Trophoblast cell (in vitro differentiated cells and primary cell): Measurements from ENCODE around the gene KLC1.

Experiments
- DNase-seq, 2 donors: peaks; one replicate each; pipeline ENCODE4 v3.0.0-alpha.2; 2016
- H2AFZ ChIP-seq: 2 replicates; pipeline ENCODE4 v1.6.1; 2013; ENCODE audit warnings: low read length, moderate library complexity, mild to moderate bottlenecking; ENCODE audit not compliant: insufficient read depth, poor library complexity
- H2AK5ac ChIP-seq: 2 replicates; pipeline ENCODE4 v1.6.1; 2013; ENCODE audit warnings: mild to moderate bottlenecking, low read length
- H2BK120ac ChIP-seq: 2 replicates; pipeline ENCODE4 v1.6.1; 2013; ENCODE audit warnings: low read length, mild to moderate bottlenecking, moderate library complexity; ENCODE audit not compliant: insufficient read depth, poor library complexity
- H2BK12ac ChIP-seq: 2 replicates; pipeline ENCODE4 v1.6.1; 2013; ENCODE audit warnings: mild to moderate bottlenecking, low read length, moderate library complexity
- H2BK5ac ChIP-seq: 2 replicates; pipeline ENCODE4 v1.6.1; 2013; ENCODE audit warnings: low read length, low read depth, moderate library complexity, mild to moderate bottlenecking; ENCODE audit not compliant: poor library complexity
- H3K14ac ChIP-seq: 2 replicates; pipeline ENCODE4 v1.6.1; 2013; ENCODE audit warnings: mild to moderate bottlenecking, low read length
- H3K18ac ChIP-seq: 2 replicates; pipeline ENCODE4 v1.6.1; 2013; ENCODE audit warnings: mild to moderate bottlenecking, low read length
- H3K23ac ChIP-seq: 2 replicates; pipeline ENCODE4 v1.6.1; 2013; ENCODE audit warnings: low read length
- H3K27ac ChIP-seq: 2 replicates; pipeline ENCODE4 v1.5.1; 2013; ENCODE audit warnings: low read depth, mild to moderate bottlenecking, inconsistent platforms, low read length, moderate library complexity
- H3K27me3 ChIP-seq: 2 replicates; pipeline ENCODE4 v1.6.1; 2013; ENCODE audit warnings: inconsistent platforms, mild to moderate bottlenecking, low read length, moderate library complexity; ENCODE audit not compliant: insufficient read depth
- H3K36me3 ChIP-seq, 2 experiments: 1 replicate in 1 of 2; 2 replicates in 1 of 2; pipeline ENCODE4 v1.6.1; 2013; ENCODE audit warnings: low read length in 2 of 2, mild to moderate bottlenecking in 2 of 2, moderate library complexity in 1 of 2; ENCODE audit not compliant: insufficient read depth in 2 of 2, control insufficient read depth in 1 of 2
- H3K4ac ChIP-seq: 2 replicates; pipeline ENCODE4 v1.6.1; 2013; ENCODE audit warnings: low read depth, mild to moderate bottlenecking, low read length, moderate library complexity
- H3K4me1 ChIP-seq, 2 experiments: 1 replicate in 1 of 2; 2 replicates in 1 of 2; pipeline ENCODE4 v1.6.1; 2013; ENCODE audit warnings: low read length in 2 of 2, mild to moderate bottlenecking in 2 of 2, moderate library complexity in 1 of 2; ENCODE audit not compliant: insufficient read depth in 2 of 2, control insufficient read depth in 1 of 2
- H3K4me2 ChIP-seq: 2 replicates; pipeline ENCODE4 v1.6.1; 2013; ENCODE audit warnings: inconsistent platforms, mild to moderate bottlenecking, low read length, moderate library complexity
- H3K4me3 ChIP-seq: 2 replicates; pipeline ENCODE4 v1.5.1; 2013; ENCODE audit warnings: mild to moderate bottlenecking, low read depth, low read length, inconsistent platforms
- H3K79me1 ChIP-seq: one replicate; pipeline ENCODE4 v1.6.1; 2013; ENCODE audit warnings: low read length
- H3K79me2 ChIP-seq: 2 replicates; pipeline ENCODE4 v1.6.1; 2013; ENCODE audit warnings: low read length, mild to moderate bottlenecking; ENCODE audit not compliant: control insufficient read depth, insufficient read depth, poor library complexity
- H3K9ac ChIP-seq: 2 replicates; pipeline ENCODE4 v1.6.1; 2013; ENCODE audit warnings: mild to moderate bottlenecking, low read length
- H3K9me3 ChIP-seq: 2 replicates; pipeline ENCODE4 v1.6.1; 2013; ENCODE audit warnings: low read depth, mild to moderate bottlenecking, control low read depth, inconsistent platforms, low read length; ENCODE audit not compliant: insufficient read depth
- H4K12ac ChIP-seq: 2 replicates; pipeline ENCODE4 v1.6.1; 2013; ENCODE audit warnings: low read depth, mild to moderate bottlenecking, low read length, moderate library complexity
- H4K8ac ChIP-seq: 2 replicates; pipeline ENCODE4 v1.6.1; 2013; ENCODE audit warnings: low read depth, mild to moderate bottlenecking, low read length, moderate library complexity
- H4K91ac ChIP-seq: one replicate; pipeline ENCODE4 v1.6.1; 2013; ENCODE audit warnings: low read depth, mild to moderate bottlenecking, low read length, moderate library complexity
- WGBS: extraction: QIAGEN DNeasy Blood & Tissue Kit; methylation state at CpG from one replicate; pipeline ENCODE4 v1.1.7; 2013; ENCODE audit warnings: missing lambda C conversion rate; ENCODE audit not compliant: insufficient read length, insufficient coverage; ENCODE audit errors: extremely low coverage; 5-methylcytosine and 5-hydroxymethylcytosine counted together

KLC1 gene

DNA sequence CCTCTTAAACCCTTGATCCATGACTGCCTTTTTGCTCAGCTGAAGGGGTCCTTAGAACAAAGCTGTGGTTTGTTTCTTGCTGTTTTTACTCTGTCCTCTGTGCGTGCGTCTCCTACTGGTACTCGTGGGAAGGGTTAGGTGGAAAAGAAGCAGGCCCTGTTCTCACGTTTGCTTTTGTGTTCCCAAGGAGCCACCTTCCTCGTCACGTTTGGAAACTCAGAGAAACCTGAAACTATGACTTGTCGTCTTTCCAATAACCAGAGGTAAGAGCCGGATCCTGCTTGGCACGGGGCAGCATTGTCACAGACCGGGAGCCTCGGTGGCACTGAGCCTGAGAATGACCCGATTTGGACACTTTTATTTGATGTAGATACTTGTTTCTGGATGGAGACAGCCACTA is 99.7 kb downstream of the KLC1 start:
- Histone ChIP-seq H3K36me3 (peaks cover 46 to 64% of the 10 kb centered on the region in 2 experiments), H2AFZ (no peak overlapping the region), H2BK5ac (no peak overlapping the region), H3K79me2 (peaks cover under 1% of the 10 kb centered on the region), H3K4me3 (no peak overlapping the region), H3K27ac (no peak overlapping the region), H3K9me3 (peaks cover 5% of the 10 kb centered on the region), H3K4me2 (no peak overlapping the region), H3K4ac (no peak overlapping the region), H4K91ac (no peak overlapping the region), H2AK5ac (no peak overlapping the region), H3K79me1 (no peaks in the 10 kb centered on the region), H3K18ac (no peak overlapping the region), H4K12ac (no peak overlapping the region), H3K9ac (no peak overlapping the region), H4K8ac (no peak overlapping the region), H3K14ac (no peak overlapping the region), H3K27me3 (no peaks in the 10 kb centered on the region), H2BK12ac (no peak overlapping the region), H3K4me1 (peaks cover 3 to 8% of the 10 kb centered on the region in 2 experiments), H3K23ac (no peak overlapping the region), H2BK120ac (no peak overlapping the region)
- DNase-seq = no peak
- WGBS = no CpG with 5 or more reads among the region's 12 CpGs

DNA sequence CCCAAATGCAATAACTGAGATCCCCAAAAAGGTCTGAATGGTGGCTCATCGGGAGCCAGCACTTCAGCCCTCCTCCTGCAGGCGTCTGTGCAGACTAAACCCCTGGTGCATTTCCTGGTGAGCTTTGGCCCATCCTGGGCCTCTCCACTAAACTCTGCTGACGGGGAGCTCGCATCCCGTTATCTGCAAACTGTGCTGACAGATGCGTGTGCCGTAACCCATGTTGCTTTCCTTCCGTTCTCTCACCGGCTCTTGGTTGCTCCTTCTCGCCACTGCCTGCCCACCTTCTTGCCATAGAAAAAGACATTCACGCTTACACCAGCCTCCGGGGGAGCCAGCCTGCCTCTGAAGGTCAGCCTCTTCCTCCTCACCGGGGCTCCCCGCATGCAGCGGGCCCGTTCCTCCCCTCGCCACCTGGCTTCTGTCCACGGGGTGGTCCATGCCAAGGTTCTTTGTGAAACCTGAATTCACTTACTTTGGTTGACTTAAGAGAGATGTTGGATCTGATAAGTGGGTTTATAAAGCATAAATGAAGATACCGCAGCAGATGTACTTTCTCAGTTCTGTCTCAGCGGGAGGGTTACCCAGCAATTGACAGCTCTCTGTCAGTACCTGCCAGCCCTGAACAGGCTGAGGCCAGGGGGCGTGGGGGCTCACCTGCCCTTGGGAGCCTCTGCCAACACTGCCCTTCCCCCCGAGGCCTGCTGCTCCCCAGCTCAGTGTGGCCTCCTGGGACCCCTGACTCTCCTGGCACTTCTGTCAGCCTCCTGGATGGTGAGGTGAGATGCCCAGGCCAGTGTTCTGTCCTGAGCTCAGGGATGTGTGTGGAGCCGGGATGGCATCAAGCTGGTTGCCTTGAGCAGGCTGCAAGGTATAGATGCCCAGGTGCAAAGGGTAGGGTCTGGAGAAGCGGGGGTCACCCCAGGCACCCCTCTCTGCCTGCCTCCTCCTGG is 100.8 kb downstream of the KLC1 start:
- Histone ChIP-seq H3K79me1 (peaks cover 4% of the 10 kb centered on the region), H3K4me2 (no peak overlapping the region), H3K27me3 (no peaks in the 10 kb centered on the region), H3K4ac (no peak overlapping the region), H2AK5ac (no peak overlapping the region), H4K91ac (no peak overlapping the region), H2BK120ac (no peak overlapping the region), H3K4me1 (peaks cover 9 to 16% of the 10 kb centered on the region in 2 experiments), H2AFZ (no peak overlapping the region), H3K27ac (no peak overlapping the region), H4K12ac (no peak overlapping the region), H3K79me2 (no peaks in the 10 kb centered on the region), H3K36me3 (peaks cover 48 to 65% of the 10 kb centered on the region in 2 experiments), H3K18ac (no peak overlapping the region), H3K23ac (no peak overlapping the region), H2BK12ac (no peak overlapping the region), H3K9ac (no peak overlapping the region), H3K14ac (no peak overlapping the region), H3K9me3 (peaks cover 5% of the 10 kb centered on the region), H3K4me3 (no peak overlapping the region), H4K8ac (no peak overlapping the region), H2BK5ac (no peak overlapping the region)
- no CpG with 5 or more reads among the region's 24 CpGs for WGBS
- DNase-seq = no peak

DNA sequence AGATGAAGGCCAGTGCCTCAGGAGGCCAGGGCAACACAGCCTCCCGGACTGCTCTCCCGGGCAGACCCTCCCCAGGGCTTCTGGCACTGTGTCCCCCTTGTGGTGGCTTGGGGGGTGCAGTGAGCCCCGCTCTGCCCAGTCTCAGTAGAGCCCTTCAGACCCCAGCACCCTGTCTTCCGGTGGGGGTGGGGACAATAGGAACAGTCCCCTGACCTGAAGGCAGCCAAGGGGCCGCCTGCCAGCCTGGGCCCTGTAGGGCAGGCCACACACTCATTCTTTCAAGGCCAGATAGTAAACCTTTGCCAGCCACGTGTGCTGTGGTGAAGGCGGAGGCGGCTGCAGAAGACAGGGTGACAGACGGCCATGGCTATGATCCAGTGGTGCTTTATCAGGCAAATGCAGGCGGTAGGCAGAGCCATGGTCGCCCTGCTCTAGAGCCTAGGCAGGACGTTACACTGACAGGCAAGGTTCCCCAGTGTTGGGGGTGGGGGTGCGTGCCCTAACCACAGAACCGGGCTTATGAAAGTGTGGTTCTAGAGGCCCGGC is 101.6 kb downstream of the KLC1 start:
- Histone ChIP-seq H2AFZ (no peak overlapping the region), H3K9me3 (peaks cover 5% of the 10 kb centered on the region), H3K27me3 (no peaks in the 10 kb centered on the region), H3K9ac (no peak overlapping the region), H3K14ac (no peak overlapping the region), H4K12ac (no peak overlapping the region), H4K91ac (no peak overlapping the region), H3K27ac (no peak overlapping the region), H2BK12ac (no peak overlapping the region), H4K8ac (no peak overlapping the region), H3K79me2 (no peaks in the 10 kb centered on the region), H3K4me3 (no peak overlapping the region), H3K4me1 (peaks cover 17 to 24% of the 10 kb centered on the region in 2 experiments), H3K18ac (no peak overlapping the region), H3K36me3 (peaks cover 48 to 65% of the 10 kb centered on the region in 2 experiments), H3K23ac (no peak overlapping the region), H3K4me2 (no peak overlapping the region), H2BK120ac (no peak overlapping the region), H2BK5ac (no peak overlapping the region), H3K79me1 (peaks cover 4% of the 10 kb centered on the region), H3K4ac (no peak overlapping the region), H2AK5ac (no peak overlapping the region)
- DNase-seq = no peak
- no CpG with 5 or more reads among the region's 15 CpGs for WGBS

DNA sequence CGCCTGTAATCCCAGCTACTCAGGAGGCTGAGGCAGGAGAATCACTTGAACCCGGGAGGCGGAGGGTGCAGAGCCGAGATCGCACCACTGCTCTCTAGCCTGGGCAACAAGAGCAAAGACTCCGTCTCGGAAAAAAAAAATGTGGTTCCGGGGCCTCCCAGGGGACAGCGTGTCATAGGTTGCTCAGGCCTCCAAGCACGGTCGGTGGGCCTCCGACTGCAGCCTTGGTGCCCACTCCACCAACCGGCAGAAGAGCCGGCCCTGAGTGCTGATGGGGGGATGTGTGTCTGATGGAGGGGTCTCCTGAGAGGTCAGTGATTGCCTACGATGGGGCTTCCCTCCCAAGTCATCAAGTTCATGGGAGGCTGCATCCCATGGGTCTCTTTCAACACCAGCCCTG is 102.5 kb downstream of the KLC1 start:
- Histone ChIP-seq H2AFZ (no peak overlapping the region), H4K12ac (no peak overlapping the region), H2BK12ac (no peak overlapping the region), H4K8ac (no peak overlapping the region), H2AK5ac (no peak overlapping the region), H3K14ac (no peak overlapping the region), H3K36me3 (peaks cover 43 to 57% of the 10 kb centered on the region in 2 experiments), H3K4me2 (no peak overlapping the region), H2BK120ac (no peak overlapping the region), H3K9ac (no peak overlapping the region), H3K27ac (no peak overlapping the region), H2BK5ac (no peak overlapping the region), H3K23ac (no peak overlapping the region), H3K4ac (no peak overlapping the region), H3K4me1 (peaks cover 24 to 33% of the 10 kb centered on the region in 2 experiments), H3K18ac (no peak overlapping the region), H3K9me3 (peaks cover 5% of the 10 kb centered on the region), H3K79me1 (peaks cover 11% of the 10 kb centered on the region), H3K4me3 (no peak overlapping the region), H3K79me2 (peaks cover 3% of the 10 kb centered on the region), H3K27me3 (no peaks in the 10 kb centered on the region), H4K91ac (no peak overlapping the region)
- no peak for DNase-seq
- no CpG with 5 or more reads among the region's 15 CpGs for WGBS
